SIG-M5 (cell line): ENCODE results near the gene BRSK2.

ENCODE experiments used
- DNase-seq: peaks from one replicate; lab custom pipeline; 2025; lab: John Stamatoyannopoulos, UW

Gene BRSK2

DNA sequence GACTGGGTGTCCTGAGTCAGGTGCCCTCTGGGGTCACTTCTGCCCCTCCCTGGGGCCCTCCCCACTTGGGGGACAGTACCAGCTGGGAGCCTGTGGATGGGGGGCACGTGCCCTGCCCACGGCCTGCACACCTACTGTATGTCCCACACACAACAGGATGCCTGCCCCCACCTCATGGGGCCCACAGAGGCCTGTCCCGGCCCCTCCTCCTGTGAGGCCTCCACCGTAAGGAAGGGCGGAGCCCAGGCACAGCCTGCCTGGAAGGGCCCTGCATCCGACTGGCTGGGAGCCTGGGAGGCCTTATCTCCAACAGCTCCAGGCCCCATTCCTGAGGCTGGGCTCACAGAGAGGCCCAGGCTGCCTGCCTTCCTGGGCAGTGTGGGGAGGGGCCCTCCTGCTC, 47.8 kb downstream of the BRSK2 start:
- DNase-seq, result no peak

- no peak for DNase-seq
Measured at GRCh38 chr11:1438261-1438966, 48.7 kb downstream of the BRSK2 start.

GRCh38 chr11:1438967-1439330, 49.2 kb downstream of the BRSK2 start:
- DNase-seq, result no peak

GRCh38 chr11:1439341-1439740, 49.6 kb downstream of the BRSK2 start:
- no peak for DNase-seq

GRCh38 chr11:1440066-1440465, 50.3 kb downstream of the BRSK2 start:
- DNase-seq, result no peak

GRCh38 chr11:1440496-1440895, 50.8 kb downstream of the BRSK2 start:
- DNase-seq, result no peak

DNA sequence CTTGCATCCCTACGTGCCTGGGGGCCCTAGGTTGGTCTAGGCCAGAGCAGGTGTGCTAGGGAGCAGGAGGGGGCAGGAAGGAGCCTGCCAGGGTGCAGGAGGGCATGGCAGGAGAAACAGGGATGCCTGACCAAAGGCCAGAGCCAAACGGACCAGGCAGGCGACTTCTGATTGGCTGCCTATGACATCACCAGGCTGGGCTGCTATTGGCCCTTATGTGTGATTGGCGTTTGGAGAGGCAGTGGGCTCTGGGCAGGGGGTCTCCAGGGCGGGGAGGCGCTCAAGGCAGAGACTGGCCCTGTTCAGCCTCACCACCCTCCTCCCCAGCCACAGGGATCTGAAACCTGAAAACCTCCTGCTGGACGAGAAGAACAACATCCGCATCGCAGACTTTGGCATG, 52.4 kb downstream of the BRSK2 start:
- DNase-seq, result no peak

- no peak for DNase-seq
Measured at GRCh38 chr11:1442807-1443366, 53.2 kb downstream of the BRSK2 start.

DNA sequence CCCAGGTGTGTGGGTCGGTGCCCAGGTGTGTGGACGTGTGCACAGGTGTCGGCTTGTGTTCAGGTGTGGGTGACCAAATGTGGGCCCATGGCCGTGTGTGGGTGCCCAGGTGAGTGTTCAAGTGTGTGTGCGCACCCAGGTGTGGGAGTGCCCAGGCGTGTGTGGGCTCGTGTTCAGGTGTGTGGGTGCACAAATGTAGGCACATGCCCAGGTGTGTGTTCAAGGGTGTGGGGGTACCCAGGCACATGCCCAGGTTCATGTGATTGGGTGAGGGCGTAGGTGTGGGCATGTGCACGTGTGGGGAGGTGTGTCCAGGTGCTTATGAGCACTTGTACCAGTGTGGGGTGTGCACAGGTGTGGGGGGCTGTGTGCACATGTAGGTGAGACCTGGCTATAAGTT, 54.0 kb downstream of the BRSK2 start:
- no peak for DNase-seq

DNA sequence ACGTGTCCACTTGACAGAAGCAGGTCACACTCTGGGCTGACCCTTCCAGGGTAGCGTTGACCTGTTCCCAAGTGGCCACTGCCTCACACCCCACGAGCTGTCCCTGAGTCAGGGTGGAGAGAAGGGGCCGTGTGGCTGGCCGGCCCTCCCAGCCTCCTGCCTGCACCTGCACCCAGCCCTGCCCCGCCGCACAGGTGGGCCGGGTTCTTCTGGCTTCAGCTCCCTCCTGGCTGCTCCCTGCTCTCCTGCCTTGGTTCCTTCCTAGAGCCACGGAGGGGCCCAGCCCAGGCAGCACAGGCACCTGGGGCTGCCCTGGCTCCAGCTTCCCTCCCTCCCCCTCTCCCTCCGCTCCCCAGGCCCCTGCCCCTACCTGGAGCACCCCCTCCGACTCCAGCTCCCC, 54.6 kb downstream of the BRSK2 start:
- no peak for DNase-seq

DNA sequence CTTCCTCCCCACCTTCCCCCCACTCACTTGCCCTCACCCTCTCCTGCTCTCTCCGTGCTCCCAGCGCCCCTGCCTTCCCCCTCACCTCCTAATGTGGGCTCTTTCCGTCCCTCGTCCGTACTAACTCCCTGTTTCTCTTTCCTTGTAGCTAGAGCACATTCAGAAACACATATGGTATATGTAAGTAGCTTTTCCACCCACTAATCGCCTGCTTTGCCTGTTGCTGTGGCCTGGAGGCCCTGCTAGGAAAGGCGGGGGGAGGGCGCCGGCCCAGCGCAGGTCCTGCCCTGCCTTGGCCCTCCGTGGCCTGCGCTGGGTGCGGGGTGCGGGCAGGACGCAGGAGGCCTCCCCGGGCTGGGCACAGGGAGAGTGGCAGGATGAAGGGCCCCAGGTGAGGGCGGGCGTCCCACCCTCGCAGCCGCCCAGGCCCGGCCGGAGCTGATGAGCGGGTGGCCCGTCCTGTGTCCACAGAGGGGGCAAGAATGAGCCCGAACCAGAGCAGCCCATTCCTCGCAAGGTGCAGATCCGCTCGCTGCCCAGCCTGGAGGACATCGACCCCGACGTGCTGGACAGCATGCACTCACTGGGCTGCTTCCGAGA, 55.2 kb downstream of the BRSK2 start:
- no peak for DNase-seq

DNA sequence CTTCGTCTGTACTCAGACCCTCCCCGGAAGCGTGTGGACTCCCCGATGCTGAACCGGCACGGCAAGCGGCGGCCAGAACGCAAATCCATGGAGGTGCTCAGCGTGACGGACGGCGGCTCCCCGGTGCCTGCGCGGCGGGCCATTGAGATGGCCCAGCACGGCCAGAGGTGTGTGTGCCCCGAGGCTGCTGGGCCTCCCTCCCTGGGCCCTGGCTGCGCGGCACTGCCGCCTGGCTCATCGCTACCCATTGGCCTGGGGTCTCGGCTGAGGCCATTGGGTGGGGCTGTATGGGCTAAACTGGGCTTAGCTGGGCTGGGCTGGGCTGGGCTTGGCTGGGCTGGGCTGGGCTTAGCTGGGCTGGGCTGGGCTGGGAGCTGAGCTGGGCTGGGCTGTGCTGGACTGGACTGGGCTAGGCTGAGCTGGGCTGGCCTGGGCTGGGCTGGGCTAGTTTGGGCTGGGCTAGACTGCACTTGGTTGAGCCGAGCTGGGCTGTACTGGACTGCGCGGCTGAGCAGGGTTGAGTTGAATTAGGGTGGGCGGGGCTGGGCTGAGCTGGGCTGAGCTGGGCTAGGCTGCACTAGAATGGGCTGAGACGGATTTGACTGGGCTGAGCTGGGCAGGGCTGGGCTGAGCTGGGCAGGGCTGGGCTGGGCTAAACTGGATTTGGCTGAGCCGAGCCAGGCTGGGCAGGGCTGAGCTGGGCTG, 56.2 kb downstream of the BRSK2 start:
- DNase-seq, result no peak

GRCh38 chr11:1446623-1447022, 56.9 kb downstream of the BRSK2 start:
- DNase-seq, result no peak

- no peak for DNase-seq
Measured at GRCh38 chr11:1447845-1448825, 58.4 kb downstream of the BRSK2 start.

- no peak for DNase-seq
Measured at GRCh38 chr11:1448882-1449281, 59.1 kb downstream of the BRSK2 start.

GRCh38 chr11:1449490-1450243, 59.9 kb downstream of the BRSK2 start:
- no peak for DNase-seq

GRCh38 chr11:1450344-1450875, 60.7 kb downstream of the BRSK2 start:
- no peak for DNase-seq

DNA sequence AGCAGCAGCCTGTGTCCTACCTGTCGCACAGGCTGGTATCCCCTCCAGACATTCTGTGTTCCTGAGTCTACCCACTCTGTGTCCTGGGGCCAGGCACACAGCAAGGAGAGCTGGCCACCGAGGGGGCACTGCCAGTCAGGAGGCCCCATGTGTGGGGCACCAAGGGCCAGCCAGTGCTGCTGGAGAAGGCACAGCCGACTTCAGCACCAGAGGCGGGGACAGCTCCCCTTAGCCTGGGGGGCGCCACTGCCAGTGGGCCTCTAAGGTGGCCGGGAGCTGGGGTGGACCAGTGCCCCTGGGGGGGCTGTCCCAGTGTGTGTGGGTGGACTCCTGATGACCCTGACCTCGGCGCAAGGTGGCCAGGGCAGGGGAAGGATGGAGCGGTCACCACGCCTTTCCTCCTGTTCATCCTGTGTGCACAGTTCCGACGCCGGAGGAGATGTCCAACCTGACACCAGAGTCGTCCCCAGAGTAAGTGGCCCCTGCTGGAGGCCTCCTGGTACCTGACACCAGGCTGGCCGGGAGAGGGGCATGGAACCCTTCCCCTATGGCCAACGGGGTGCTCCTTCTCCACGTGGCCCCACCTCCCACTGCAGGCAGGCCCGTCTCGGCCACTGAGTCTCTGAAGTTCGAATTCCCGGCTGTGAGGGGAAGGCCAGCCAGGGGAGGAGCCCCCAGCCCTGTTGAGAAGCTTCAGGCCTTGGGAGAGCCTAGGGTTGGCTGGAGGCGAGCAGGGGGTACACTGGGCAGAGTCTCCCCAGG, 61.4 kb downstream of the BRSK2 start:
- no peak for DNase-seq

GRCh38 chr11:1451781-1452470, 62.2 kb downstream of the BRSK2 start:
- DNase-seq, result no peak

DNA sequence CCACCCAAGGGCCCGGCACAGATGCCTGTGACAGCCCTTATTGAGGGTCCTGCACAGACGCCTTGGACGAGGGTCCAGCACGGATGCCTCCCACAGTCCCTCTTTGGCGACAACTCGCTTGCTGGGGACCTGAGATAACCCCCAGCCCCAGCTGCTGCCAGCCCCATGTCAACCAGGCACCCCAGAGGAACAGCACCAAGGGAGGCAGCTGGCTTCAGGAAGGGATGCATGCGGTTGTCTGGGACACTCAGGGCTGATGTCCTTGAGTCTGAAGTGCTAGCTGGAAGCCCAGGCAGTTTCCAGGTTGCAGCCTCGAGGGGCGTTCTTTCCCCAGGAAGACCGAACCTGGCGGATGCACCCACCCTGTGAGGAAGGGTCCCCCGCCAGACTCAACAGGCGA, 63.0 kb downstream of the BRSK2 start:
- no peak for DNase-seq
